ENCODE results near the gene EML3.
"Not testable (repeated sequence)": the region's sequence is repeated elsewhere in the genome, so short reads cannot be mapped to it uniquely, and the experiment has no call there.

The EML3 gene

GRCh38 chr11:62569611-62570010, 43.0 kb downstream of the EML3 start:
- no peak for DNase-seq (ENCODE audit: low spot score)
- no peaks in the 10 kb centered on the region for H3K27me3 ChIP-seq (ENCODE audit: insufficient read depth, poor library complexity, severe bottlenecking)
- peak overlapping the region; percentile 79 for H3K27ac ChIP-seq (ENCODE audit: poor library complexity, severe bottlenecking)
- H3K9me3 ChIP-seq (ENCODE audit: severe bottlenecking) = no peaks in the 10 kb centered on the region
- H3K4me3 ChIP-seq (ENCODE audit: severe bottlenecking) = no peak overlapping the region
- ATAC-seq (ENCODE audit: low read depth) = no peak
- peaks cover 11% of the 10 kb centered on the region for H3K4me1 ChIP-seq (ENCODE audit: insufficient read depth, poor library complexity, severe bottlenecking)
- peaks cover 85% of the 10 kb centered on the region for H3K36me3 ChIP-seq (ENCODE audit: low read depth)
- no peak for TF ChIP-seq CTCF (IDR thresholded peaks at IDR 0.05; ENCODE audit: poor library complexity, severe bottlenecking)

- peak; percentile 11; the same call in 1 of the 3 replicates for ATAC-seq (ENCODE audit: low read depth)
- no peaks in the 10 kb centered on the region for H3K27me3 ChIP-seq (ENCODE audit: insufficient read depth, poor library complexity, severe bottlenecking)
- no peak for DNase-seq (ENCODE audit: low spot score)
- H3K4me1 ChIP-seq (ENCODE audit: insufficient read depth, poor library complexity, severe bottlenecking) = peaks cover 8% of the 10 kb centered on the region
- no peak for TF ChIP-seq CTCF (IDR thresholded peaks at IDR 0.05; ENCODE audit: poor library complexity, severe bottlenecking)
- peaks cover 97% of the 10 kb centered on the region for H3K36me3 ChIP-seq (ENCODE audit: low read depth)
- H3K9me3 ChIP-seq (ENCODE audit: severe bottlenecking) = no peaks in the 10 kb centered on the region
- H3K27ac ChIP-seq (ENCODE audit: poor library complexity, severe bottlenecking) = no peak overlapping the region
- no peak overlapping the region for H3K4me3 ChIP-seq (ENCODE audit: severe bottlenecking)
These were observed 45.4 kb downstream of the EML3 start for GRCh38 chr11:62567018-62567633.

GRCh38 chr11:62566247-62566646, 46.3 kb downstream of the EML3 start:
- Histone ChIP-seq H3K4me3 (ENCODE audit: severe bottlenecking) (no peak overlapping the region), H3K27ac (ENCODE audit: poor library complexity, severe bottlenecking) (no peak overlapping the region), H3K4me1 (ENCODE audit: insufficient read depth, poor library complexity, severe bottlenecking) (peaks cover 12% of the 10 kb centered on the region), H3K9me3 (ENCODE audit: severe bottlenecking) (no peaks in the 10 kb centered on the region), H3K27me3 (ENCODE audit: insufficient read depth, poor library complexity, severe bottlenecking) (no peaks in the 10 kb centered on the region), H3K36me3 (ENCODE audit: low read depth) (peaks cover 94% of the 10 kb centered on the region)
- no peak for TF ChIP-seq CTCF (IDR thresholded peaks at IDR 0.05; ENCODE audit: poor library complexity, severe bottlenecking)
- DNase-seq (ENCODE audit: low spot score) (no peak), ATAC-seq (ENCODE audit: low read depth) (no peak)

DNA sequence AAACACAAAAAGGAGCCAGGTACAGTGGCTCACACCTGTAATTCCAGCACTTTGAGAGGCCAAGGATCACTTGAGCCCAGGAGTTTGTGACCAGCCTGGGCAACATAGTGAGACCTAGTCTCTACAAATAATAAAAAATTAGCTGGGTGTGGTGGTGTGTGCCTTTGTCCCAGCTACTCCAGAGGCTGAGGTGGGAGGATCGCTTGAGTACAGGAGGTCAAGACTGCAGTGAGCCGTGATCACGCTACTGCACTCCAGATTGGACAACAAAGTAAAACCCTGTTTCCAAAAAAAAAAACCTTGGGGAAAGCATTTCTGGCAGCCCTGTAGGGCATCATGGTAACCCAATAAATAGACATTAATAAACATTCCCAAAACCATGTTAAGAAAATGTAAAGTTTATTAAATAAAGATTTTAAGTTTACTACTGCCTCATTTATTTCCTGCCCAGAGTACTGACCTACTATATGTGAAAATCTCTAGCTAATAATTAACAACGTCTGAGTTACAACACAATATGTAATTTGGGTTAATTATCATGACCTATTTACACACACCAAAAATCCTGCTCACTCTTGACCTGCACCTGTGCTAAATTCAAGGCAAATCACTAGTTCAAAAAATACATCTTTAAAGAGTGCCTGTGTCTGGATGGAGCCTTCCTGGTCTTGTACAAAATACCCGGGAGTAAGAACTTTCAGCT, 47.3 kb downstream of the EML3 start:
- H3K36me3 ChIP-seq (ENCODE audit: low read depth) = peaks cover 91% of the 10 kb centered on the region
- H3K27me3 ChIP-seq (ENCODE audit: insufficient read depth, poor library complexity, severe bottlenecking) = no peaks in the 10 kb centered on the region
- peaks cover 20% of the 10 kb centered on the region for H3K4me1 ChIP-seq (ENCODE audit: insufficient read depth, poor library complexity, severe bottlenecking)
- no peak for DNase-seq (ENCODE audit: low spot score)
- H3K4me3 ChIP-seq (ENCODE audit: severe bottlenecking) = no peak overlapping the region
- no peak for TF ChIP-seq CTCF (IDR thresholded peaks at IDR 0.05; ENCODE audit: poor library complexity, severe bottlenecking)
- H3K9me3 ChIP-seq (ENCODE audit: severe bottlenecking) = no peaks in the 10 kb centered on the region
- no peak for ATAC-seq (ENCODE audit: low read depth)
- H3K27ac ChIP-seq (ENCODE audit: poor library complexity, severe bottlenecking) = no peak overlapping the region

GRCh38 chr11:62561677-62562230, 50.8 kb downstream of the EML3 start:
- H3K36me3 ChIP-seq (ENCODE audit: low read depth) = peaks cover 79% of the 10 kb centered on the region
- not testable (repeated sequence) for H3K4me3 ChIP-seq (ENCODE audit: severe bottlenecking); ATAC-seq (ENCODE audit: low read depth)

More at GRCh38 chr11:62561677-62562230, 50.8 kb downstream of the EML3 start:
- H3K9me3 ChIP-seq (ENCODE audit: severe bottlenecking); H3K27me3 ChIP-seq (ENCODE audit: insufficient read depth, poor library complexity, severe bottlenecking); DNase-seq (ENCODE audit: low spot score): not testable (repeated sequence)
- Histone ChIP-seq H3K27ac (ENCODE audit: poor library complexity, severe bottlenecking) (peak overlapping the region; percentile 100), H3K4me1 (ENCODE audit: insufficient read depth, poor library complexity, severe bottlenecking) (peaks cover 42% of the 10 kb centered on the region)
